GM03348 (cell line): ENCODE measurements around the gene ITGA3.
"Not testable (repeated sequence)": the region's sequence is repeated elsewhere in the genome, so short reads cannot be mapped to it uniquely, and the experiment has no call there.

Experiments used
- DNase-seq: peaks from one replicate; pipeline ENCODE4 v3.0.0; 2012; ENCODE audit warnings: low spot score

ITGA3 gene

DNA sequence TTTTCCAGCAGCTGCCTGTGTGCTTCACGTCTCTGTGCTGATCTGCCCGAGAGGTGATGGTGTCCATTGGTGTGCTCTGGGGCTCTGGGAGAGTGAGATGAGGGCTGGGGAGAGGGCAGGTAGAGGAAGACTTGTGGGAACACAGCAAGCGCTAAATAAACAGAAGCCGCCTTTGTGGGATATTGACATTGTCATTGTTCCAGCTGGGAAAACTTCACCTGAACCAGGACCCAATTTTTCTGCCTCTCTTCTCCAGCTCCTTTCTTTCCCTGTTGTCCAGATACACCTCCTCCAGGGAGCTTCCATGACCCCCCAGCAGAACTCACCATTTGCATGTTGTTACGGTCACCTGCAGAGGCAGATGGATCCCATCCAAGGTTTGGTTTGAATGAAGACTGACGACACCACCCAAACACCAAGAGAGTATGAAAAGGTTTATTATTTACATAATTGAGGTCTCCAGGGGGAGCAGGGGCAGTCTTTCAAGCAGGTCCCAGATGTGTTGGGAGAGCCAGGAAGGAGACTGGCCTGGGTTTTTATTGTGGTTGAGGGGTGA lies 3.6 kb upstream of the ITGA3 start:
- DNase-seq = no peak

DNA sequence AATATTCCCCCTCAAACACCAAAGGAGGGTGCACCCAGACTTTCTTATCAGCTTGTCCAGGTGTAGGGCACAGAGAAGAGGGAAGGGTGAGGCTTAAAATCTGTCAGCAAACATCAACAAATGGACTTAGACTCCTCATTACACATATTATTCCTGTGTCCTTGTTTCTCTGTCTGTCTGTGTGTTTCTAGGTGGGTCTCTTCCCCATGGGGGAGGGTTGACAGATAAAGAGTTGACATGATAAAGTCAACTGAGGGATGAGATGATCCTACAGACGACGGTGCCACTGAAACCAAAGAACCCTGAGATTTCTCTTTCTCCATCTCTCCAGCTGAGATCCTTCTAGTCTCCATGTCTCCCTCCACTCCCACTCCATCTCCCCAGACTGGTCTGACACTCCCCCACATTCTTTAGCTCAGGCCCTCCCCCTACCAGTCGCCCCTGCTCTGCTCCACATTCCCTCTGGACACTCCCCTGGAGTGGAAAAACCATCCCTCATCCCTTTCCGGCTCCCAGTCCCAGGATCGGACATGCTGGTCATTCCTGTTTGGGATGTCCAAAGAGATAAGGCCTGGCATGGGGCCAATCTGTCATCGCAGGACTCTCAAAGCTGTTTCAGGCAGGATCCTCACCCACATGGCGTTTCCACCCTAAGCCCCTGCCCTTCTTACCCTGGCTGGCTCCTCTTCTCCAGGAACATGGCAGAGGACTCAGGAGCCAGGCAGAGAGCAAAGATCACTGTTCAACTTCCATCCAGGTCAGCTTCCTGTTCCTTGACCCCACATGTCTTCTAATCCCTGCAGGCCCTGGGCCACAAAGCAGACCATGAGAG lies 2.9 kb upstream of the ITGA3 start:
- DNase-seq = no peak

DNA sequence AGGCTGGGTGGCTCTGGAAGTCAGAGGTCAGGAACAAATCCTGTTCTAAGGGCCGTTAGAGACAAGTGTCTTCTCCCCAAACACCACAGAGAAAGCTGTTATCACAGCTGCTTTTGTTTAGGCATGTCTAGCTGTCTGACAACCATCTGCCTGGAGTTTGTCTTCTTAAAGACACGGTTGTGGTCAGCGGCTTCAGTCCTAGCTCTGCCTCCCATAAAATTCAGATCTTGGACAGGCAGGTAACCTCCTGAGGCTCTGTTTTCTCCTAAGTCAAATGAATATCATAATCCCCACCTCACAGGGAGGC lies 2.3 kb upstream of the ITGA3 start:
- no peak for DNase-seq

DNA sequence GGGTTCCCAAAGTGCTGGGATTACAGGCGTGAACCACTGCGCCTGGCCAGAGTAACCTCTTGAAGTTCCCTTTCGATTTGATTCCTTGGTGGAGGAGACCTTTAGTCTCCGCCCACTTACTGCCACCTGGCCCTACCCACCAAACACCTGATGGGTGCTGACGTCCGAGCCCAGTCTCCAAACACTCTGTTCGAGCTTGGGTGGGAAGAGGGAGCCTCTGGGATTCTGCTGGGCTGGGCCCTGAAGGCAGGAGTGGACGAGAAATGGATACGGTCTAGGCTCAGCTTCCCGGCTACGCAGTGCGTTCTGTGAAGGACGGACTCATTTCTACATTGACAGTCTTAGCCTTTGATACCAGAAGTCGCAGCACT lies 870 bp upstream of the ITGA3 start:
- DNase-seq = peak; percentile 39

DNA sequence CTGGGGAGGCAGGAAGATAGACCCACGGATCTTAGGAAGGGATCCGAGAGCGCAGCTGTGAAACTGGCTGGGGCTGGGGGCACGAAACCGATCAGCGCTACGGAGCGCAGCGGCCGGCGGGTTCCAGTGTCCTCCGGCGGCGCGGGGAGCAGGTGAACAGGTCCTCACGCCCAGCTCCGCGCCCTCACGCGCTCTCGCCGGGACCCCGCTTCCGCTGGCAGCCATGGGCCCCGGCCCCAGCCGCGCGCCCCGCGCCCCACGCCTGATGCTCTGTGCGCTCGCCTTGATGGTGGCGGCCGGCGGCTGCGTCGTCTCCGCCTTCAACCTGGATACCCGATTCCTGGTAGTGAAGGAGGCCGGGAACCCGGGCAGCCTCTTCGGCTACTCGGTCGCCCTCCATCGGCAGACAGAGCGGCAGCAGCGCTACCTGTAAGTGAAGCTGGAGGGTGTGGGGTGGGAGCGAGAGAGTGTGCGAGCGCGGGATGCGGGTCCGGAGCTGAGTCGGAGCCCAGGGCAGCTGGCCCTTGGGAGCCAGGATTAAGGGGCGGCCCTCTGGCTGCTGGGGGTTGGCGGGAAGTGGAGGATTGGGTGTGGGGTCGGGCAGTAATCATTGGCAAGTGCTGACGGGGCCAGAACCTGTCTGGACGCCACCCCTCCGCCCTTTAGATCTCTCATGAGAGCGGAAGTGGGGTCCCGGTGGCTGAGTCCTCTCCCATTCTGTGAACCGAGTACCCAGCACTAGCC lies 479 bp downstream of the ITGA3 start:
- peak; percentile 63 for DNase-seq

DNA sequence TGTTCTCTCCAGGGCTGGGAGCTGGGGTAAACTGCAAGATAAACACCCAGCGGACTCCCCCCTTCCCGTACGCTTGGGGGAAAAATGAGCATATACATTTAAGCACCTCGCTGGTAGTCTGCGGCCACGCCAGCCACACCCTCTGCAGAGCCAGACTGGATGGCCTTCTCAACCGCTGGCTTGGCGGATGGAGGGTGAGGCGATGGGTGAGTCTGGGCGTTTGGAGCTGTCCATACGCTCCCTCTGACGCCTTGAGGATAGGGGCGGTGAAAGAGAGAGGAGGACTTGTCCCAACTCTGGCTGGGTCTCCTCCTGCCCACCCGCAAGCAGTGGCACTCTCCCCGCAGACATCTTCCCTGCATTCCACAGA lies 1.0 kb downstream of the ITGA3 start:
- DNase-seq = peak; percentile 68

DNA sequence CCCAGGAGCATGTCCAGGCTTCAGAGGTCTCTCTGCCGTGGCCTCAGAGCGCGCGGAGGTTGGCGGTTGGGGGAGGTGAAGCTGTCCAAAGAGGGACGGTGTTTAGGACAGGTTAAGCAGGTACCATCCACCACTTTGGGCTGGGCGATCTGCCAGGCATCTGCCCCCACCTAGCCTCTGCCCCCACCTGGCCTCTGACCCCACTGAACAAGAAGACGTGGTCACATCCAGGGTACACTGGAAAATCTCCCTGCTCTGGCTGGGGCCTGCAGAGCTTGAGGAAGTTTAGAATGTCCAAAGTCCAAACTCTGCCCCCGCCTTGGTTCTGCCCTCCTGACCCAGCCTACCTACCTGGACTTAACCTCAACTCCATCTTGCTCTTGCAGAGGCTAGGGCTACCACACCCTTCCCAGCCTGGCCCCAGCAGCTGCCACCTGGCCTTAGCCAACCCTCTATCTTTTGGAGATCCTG lies 1.6 kb downstream of the ITGA3 start:
- no peak for DNase-seq

DNA sequence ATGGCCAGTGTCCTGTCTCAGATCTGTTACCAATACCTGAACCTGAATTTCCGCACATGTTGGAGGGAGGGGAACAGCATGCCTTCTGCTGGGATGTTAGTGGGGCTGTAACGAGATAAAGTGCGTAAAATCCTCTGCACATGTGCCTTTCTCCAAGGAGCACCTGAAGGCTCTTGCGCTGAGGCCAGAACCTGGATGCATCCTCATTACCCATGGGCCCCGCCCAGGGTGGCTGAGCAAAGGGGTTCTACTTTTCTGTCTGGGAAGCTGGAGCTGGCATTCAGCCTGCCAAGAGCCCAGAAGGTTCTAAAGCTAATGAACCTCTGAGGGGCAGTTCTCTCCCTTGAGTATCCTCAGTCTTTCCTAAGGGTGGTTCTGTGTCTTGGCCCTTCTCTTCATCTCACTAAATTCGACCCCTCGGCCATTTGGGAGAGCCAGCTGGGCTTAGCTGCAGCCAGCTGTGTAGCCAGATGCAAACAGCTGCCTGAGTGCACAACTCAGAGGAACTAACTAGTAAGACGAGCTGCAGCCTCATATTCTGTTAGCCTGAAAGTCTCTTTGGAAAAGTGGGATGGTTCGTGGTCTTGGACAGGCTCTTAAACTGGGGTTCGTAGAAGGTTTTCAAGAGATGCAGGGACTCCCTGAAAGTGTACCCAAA lies 2.5 kb downstream of the ITGA3 start:
- no peak for DNase-seq

DNA sequence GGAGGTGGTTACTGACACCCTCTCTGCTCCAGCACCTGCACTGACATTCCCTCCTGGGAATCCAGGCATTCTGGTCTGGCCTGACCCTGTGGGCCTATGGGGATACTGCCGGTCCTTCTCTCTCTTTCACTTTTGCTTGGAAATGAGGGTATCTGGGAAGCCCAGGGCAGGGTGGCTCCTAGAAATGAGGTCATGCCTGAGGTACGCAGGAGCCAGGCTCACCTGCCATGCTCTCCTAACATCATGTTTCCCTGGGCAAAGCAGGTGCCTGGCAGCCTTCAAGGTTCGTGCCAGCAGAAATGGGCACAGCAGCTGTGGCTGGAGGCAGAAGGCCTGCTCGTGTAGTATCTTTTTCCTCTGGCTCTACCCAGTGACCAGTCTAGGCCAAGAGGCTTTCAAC lies 3.3 kb downstream of the ITGA3 start:
- DNase-seq = no peak

DNA sequence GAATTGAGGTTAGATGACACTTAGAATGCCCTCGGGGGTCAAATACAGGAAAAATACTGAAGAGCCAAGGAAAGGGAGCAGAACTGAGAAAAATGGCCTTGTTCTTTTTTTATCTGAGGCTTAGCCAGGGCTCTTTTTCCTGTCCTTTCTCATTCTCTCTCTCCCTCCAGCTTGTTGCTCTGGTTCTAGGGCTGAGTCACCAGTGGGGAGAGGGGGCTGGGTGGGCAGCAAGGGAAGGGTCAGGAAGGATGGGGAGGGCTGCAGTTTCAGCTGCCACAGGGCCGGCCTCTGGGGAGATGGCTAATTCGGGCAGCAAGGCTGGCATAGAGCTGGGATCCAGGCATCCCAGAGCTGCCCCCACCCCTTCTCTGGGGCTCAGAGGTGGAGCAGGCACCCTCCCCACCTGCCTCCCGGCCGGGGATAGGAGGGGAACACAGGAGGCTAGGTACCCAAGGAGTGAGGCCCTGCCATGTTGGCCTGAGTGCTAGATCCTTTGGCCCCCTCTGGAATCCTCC lies 3.9 kb downstream of the ITGA3 start:
- peak; percentile 43 for DNase-seq

DNA sequence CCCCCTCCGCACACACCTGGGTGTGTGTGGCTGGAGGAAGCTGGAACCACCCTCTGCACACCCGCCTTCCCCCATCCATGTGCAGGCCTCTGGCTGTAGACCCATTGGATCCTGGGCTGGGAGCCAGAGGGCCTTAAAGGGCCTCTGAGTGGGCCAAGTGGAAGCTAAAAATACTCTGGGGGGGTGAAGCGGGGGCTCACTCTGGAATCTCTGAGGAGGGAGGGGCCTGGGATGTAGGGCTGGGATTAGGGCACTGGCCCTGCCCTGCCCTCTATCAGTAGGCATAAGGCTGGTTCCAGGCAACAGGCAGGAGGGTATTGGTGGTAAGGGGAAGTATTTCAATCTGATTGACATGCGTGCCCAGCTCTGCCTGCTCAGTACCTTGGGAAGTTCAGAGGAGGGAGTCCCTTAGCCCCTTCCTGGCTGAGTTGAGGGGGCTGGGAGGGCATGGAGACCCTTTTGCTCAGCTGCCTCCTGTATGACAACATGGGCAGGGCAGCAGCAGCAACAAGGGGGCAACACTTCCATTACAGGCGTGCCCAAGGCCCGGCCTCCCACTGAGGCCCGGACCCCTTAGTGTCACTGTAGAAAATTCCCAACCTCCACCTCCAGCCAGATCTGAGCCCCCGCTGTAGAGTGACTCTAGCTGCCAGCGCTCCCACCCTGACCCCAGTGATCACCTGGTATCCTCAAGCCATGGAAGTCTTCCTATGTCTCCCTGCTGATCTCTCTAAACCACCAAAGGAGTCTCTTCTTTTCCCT lies 5.2 kb downstream of the ITGA3 start:
- peak; percentile 64 for DNase-seq

DNA sequence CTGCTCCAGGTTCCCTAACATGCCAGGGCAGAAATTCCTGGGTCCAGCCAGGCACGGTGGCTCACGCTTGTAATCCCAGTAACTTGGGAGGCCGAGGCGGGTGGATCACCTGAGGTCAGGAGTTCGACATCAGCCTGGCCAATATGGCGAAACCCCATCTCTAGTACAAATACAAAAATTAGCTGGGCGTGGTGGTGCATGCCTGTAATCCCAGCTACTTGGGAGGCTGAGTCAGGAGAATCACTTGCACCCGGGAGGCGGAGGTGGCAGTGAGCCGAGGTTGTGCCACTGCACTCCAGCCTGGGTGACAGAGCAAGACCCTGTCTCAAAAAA lies 5.8 kb downstream of the ITGA3 start:
- DNase-seq = not testable (repeated sequence)

DNA sequence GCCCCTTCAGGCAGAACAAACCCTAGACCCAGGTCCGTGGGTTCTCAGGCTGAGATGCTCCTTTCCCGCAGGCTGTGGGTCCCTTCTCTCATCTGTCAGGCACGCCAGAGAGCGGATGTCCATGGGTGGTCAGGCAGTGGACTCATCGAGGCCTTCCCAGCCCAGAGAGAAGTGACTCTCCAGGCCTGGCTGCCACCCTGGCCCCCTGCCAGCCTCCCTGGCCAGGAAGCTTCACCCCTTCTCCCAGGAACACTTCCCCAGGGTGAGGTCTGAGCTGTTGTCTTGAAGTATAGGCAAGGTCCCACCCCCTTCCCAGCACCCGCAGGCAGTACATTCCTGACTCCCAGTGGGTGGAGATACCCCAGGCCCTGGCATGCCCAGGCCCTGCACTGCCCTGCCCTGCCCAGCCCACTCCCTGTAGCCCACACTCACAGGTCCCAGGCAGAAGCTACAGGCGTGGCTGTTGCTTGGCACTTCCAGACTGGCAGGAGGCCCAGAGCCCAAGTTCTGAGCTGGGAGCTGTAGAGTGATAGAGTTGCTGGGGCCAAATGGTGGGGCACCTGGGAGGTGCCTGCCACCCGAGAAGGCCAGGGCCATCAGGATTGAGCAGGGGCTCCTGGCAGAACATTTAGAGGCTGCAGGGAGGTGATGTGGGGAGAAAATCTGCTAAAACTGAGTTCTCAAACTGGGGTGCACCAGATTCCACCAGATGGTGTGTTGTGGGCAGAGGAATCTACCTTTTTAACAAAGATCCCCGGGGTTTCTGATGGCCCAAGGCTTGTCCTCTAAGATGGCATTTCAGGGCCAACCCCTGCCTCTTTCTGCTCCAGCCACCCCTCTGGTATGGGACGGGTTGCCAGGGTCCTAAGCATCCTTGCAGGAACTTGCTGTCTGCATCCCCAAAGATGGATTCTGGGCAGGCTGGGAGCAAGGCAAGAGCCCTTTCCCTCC lies 6.7 kb downstream of the ITGA3 start:
- peak; percentile 66 for DNase-seq

DNA sequence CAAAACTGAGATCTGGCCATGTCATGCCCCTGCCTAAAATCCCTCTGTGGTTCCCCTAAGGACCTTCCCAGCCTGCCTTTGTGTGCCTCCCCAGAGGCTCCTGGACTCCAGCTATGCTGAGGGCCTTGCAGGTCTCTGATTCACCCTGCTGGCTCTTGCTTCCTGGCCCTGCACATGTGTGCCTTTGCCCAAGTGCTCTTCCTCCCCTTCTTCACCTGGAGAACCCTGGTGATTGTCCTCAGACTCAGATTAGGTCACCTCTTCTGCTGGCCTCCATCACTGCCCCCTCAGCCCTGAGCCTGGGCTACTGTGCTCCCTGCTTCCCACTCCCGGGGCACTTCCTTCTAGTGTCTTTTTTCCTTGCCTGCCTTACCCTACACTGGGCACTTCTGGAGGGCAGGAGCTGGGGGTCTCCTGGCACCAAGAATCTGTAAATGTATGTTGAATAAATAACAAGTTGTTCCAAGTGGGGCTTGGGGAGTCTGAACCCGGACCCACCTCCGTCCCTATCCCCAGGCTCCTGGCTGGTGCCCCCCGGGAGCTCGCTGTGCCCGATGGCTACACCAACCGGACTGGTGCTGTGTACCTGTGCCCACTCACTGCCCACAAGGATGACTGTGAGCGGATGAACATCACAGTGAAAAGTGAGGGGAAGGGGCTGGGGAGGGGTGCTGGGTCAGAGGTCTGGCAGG lies 7.8 kb downstream of the ITGA3 start:
- no peak for DNase-seq

DNA sequence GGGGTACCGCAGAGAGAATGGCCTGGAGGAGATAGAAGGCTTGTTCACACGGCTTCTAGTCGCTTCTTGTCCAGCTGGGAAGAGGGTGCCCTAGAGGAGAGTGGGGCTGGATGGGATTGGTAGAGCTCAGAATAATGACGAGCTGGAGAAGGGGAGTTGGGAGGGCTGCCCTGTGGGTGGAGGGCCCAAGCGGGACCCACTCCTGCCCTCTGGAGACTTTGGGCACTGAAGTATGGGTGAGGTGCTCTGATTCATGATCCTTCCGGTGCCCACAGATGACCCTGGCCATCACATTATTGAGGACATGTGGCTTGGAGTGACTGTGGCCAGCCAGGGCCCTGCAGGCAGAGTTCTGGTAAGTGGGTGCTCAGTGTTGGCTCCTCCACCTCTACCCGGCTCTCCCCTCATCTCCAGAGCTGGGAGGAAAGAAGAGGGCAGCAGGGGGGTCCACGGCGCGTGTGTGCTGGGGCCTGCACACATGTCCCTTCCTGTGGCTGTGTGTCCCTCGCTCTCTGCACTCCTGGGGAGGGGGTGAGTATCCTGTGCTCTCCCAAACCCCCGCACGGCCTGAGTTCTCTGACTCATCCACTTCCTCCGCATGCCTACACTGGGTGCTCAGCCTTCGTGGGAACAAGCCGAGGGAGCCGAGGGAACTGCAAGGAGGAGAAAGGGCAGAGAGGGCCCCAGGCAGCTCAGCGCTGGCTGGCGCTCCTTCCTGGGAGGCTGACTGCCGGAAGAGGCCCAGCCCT lies 8.5 kb downstream of the ITGA3 start:
- peak; percentile 89 for DNase-seq

DNA sequence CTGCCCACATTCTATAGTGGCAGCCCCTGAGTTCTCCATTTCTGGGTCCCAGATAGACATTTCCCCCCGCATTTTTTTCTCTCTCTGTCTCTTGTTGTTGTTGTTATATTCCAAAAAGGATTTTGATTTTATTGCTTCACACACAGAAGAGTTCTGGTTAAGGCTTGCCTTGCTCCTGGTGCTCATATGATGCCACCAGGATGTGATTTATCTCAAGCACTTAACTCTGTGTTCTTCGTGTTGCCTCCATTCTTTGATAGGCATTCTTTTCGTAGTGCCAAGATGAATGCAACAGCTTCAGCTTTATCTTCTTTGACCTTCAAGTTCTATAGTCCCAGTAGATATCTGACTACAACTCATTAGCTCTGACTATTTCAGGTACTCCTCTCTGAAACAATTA lies 9.1 kb downstream of the ITGA3 start:
- DNase-seq = no peak

DNA sequence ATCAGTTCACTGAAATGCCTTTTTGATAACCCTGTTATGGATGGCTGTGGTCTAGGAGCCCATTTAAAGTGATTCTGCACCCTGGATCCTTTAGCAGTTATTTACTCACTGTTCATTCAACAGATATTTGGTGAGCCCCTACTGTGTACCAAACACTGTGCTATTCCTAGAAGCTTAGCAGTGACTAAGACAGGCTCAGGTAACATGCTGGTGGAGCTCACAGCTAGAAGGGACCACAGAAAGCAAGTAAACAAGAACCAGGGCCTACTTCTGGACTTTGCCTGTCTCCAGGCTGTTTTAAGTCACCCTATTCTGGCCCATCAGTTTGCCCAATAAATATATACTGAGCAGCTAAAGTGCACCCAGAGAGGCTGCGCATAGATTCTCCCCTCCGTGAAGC lies 11.1 kb downstream of the ITGA3 start:
- DNase-seq = no peak

DNA sequence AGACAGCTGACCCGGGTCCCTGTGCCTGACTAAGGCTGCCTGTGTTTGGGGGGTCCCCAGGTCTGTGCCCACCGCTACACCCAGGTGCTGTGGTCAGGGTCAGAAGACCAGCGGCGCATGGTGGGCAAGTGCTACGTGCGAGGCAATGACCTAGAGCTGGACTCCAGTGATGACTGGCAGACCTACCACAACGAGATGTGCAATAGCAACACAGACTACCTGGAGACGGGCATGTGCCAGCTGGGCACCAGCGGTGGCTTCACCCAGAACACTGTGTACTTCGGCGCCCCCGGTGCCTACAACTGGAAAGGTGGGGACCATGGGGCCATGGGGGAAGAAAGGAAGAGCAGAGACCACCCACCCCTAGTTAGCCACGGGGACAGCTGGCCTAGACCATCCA lies 12.1 kb downstream of the ITGA3 start:
- DNase-seq = no peak

DNA sequence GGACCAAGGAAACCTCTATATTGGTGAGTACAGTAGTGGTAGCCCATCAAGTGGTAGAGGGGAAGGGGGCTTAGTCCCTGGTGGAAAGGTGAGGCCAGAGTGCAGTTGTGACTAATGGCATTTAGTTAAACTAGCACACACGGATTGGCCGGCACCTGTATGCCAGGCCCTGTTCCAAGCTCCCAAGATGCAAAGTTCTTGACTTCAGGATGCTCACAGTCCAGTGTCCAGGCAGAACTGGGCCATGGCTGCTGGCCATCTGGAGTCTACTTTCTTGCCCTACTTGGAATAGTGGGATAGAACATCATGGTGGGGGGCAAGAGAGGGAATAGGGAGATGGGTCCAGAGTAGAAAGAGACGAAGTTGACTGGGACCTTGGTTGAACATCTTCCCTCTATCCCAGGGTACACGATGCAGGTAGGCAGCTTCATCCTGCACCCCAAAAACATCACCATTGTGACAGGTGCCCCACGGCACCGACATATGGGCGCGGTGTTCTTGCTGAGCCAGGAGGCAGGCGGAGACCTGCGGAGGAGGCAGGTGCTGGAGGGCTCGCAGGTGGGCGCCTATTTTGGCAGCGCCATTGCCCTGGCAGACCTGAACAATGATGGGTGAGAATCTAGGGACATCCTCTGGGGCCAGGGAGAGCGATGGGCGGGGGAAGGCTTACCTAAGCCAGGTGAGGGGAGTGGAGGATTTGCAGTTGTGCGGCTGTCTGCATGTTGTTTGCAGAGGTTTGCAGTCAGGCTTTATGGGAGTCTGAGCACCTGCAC lies 15.2 kb downstream of the ITGA3 start:
- no peak for DNase-seq
